Tibial nerve (tissue), 3 donors: Measurements from ENCODE around the gene SURF4.

ENCODE experiments used
- CTCF ChIP-seq, 5 experiments: fragments of 200-600 bp in 3 of 5; fragments of 450-650 bp in 2 of 5; sonication (generic) in 3 of 5; IDR thresholded peaks; one replicate each; pipeline ENCODE4 v1.5.1; 2016 to 2019; ENCODE audit warnings: antibody characterized with exemption in 5 of 5, mild to moderate bottlenecking in 3 of 5, moderate library complexity in 2 of 5
- POLR2A ChIP-seq, 2 donors: fragments of 450-650 bp; IDR thresholded peaks; one replicate each; pipeline ENCODE4 v1.6.1; 2017; ENCODE audit warnings: antibody characterized with exemption in 2 of 2, mild to moderate bottlenecking in 2 of 2, moderate library complexity in 2 of 2

- no peak for TF ChIP-seq CTCF (IDR thresholded peaks at IDR 0.05)
- no peak for TF ChIP-seq POLR2A (IDR thresholded peaks at IDR 0.05)
Measured at GRCh38 chr9:133371261-133371711, 4.6 kb downstream of the SURF4 start.
